ENCODE measurements around the gene MEGF11.

GRCh38 chr15:66053991-66054390, 199.6 kb downstream of the MEGF11 start:
- TF ChIP-seq CTCF (IDR thresholded peaks at IDR 0.05) (no peak), POLR2AphosphoS5 (IDR thresholded peaks at IDR 0.05) (no peak)

All from breast epithelium (tissue), 3 donors.